ENCODE data around the gene PP2D1.

- TF ChIP-seq POLR2A (IDR thresholded peaks at IDR 0.05) (no peak), EP300 (IDR thresholded peaks at IDR 0.05) (no peak), POLR2AphosphoS5 (IDR thresholded peaks at IDR 0.05) (no peak), CTCF (IDR thresholded peaks at IDR 0.05) (no peak)
These were observed 14.6 kb downstream of the PP2D1 start for GRCh38 chr3:19997502-19997901.
